IMR-90 (cell line): ENCODE measurements around the gene WDR45B. TPM values are rescaled to one million over a fixed set of nuclear protein-coding genes. Genes with fewer than 3 reads are reported as not detected.

Source experiments
- ATAC-seq: fragments of 200-7000 bp; cut with Tn5 transposase; 2 replicates; pipeline ENCODE4 v1.9.1; 2020; ENCODE audit warnings: low read depth, mild to moderate bottlenecking, moderate library complexity
- BruUV-seq: library from RNA; stranded (reverse); fragments of 400-500 nt; replicated peaks from 2 replicates; lab custom pipeline; 2021; lab: Mats Ljungman, UMichigan
- CTCF ChIA-PET: fragments of 300-600 bp; formaldehyde crosslinking; extraction: SDS; loops from one replicate; lab custom pipeline; 2021; ENCODE audit warnings: antibody characterized with exemption; lab: Yijun Ruan, JAX
- POLR2A ChIA-PET: fragments of 300-600 bp; sonication (Branson Sonifier 250); formaldehyde crosslinking; loops from one replicate; lab custom pipeline; 2022; ENCODE audit warnings: antibody characterized with exemption; ENCODE audit not compliant: unreplicated experiment; lab: Charles Lee
- DNase-seq: peaks from one replicate; pipeline ENCODE4 v3.0.0; 2013
- H2AFZ ChIP-seq: replicated peaks from 2 replicates; pipeline ENCODE3; 2013; ENCODE audit warnings: low read length, mild to moderate bottlenecking; ENCODE audit not compliant: poor library complexity
- H2AK5ac ChIP-seq: 2 replicates; pipeline ENCODE4 v1.6.1; 2013; ENCODE audit warnings: low read depth, low read length, inconsistent platforms
- H2AK9ac ChIP-seq: replicated peaks from 2 replicates; pipeline ENCODE3; 2013; ENCODE audit warnings: mild to moderate bottlenecking, low read depth, low read length, moderate library complexity; ENCODE audit not compliant: poor library complexity
- H2BK120ac ChIP-seq: 2 replicates; pipeline ENCODE4 v1.6.1; 2013; ENCODE audit warnings: low read depth, low read length, inconsistent platforms
- H2BK15ac ChIP-seq: 3 replicates; pipeline ENCODE4 v1.6.1; 2013; ENCODE audit warnings: low read depth, low read length, inconsistent platforms
- H2BK20ac ChIP-seq: 2 replicates; pipeline ENCODE4 v1.6.1; 2013; ENCODE audit warnings: low read depth, mild to moderate bottlenecking, inconsistent platforms, low read length, moderate library complexity
- H2BK5ac ChIP-seq: 2 replicates; pipeline ENCODE4 v1.6.1; 2013; ENCODE audit warnings: mild to moderate bottlenecking, low read depth, low read length, inconsistent platforms; ENCODE audit not compliant: poor library complexity, severe bottlenecking
- H3K14ac ChIP-seq: replicated peaks from 2 replicates; pipeline ENCODE4 v1.6.1; 2013; ENCODE audit warnings: low read depth, low read length, inconsistent platforms
- H3K18ac ChIP-seq: 2 replicates; pipeline ENCODE4 v1.6.1; 2013; ENCODE audit warnings: low read depth, low read length, control low read depth
- H3K23ac ChIP-seq: 2 replicates; pipeline ENCODE4 v1.6.1; 2013; ENCODE audit warnings: low read depth, low read length, inconsistent platforms
- H3K27ac ChIP-seq: 2 replicates; pipeline ENCODE4 v1.5.1; 2013; ENCODE audit warnings: mild to moderate bottlenecking, control low read depth, low read length; ENCODE audit not compliant: insufficient read depth
- H3K27me3 ChIP-seq: 2 replicates; pipeline ENCODE4 v1.6.1; 2013; ENCODE audit warnings: low read length; ENCODE audit not compliant: control insufficient read depth, insufficient read depth
- H3K36me3 ChIP-seq: 2 replicates; pipeline ENCODE4 v1.6.1; 2013; ENCODE audit warnings: low read length, mixed read lengths; ENCODE audit not compliant: control insufficient read depth, insufficient read depth
- H3K4ac ChIP-seq: 2 replicates; pipeline ENCODE4 v1.6.1; 2013; ENCODE audit warnings: low read depth, low read length, inconsistent platforms
- H3K4me1 ChIP-seq: 2 replicates; pipeline ENCODE4 v1.6.1; 2013; ENCODE audit warnings: low read length, mixed read lengths; ENCODE audit not compliant: control insufficient read depth, insufficient read depth
- H3K4me2 ChIP-seq: 2 replicates; pipeline ENCODE4 v1.6.1; 2013; ENCODE audit warnings: low read depth, mild to moderate bottlenecking, control low read depth, low read length, moderate library complexity
- H3K4me3 ChIP-seq: 2 replicates; pipeline ENCODE4 v1.5.1; 2013; ENCODE audit warnings: low read depth, mild to moderate bottlenecking, control low read depth, low read length, moderate library complexity; ENCODE audit not compliant: insufficient read depth
- H3K56ac ChIP-seq: 2 replicates; pipeline ENCODE4 v1.6.1; 2013; ENCODE audit warnings: low read length, inconsistent platforms; ENCODE audit not compliant: insufficient read depth; ENCODE audit errors: extremely low read depth
- H3K79me1 ChIP-seq, 2 experiments: 2 replicates each; pipeline ENCODE4 v1.6.1; 2013; ENCODE audit warnings: low read length in 2 of 2, inconsistent platforms in 1 of 2, low read depth in 1 of 2
- H3K9ac ChIP-seq: 2 replicates; pipeline ENCODE4 v1.6.1; 2013; ENCODE audit warnings: low read depth, low read length, control low read depth
- H3K9me1 ChIP-seq: 2 replicates; pipeline ENCODE4 v1.6.1; 2013; ENCODE audit warnings: low read length, inconsistent platforms; ENCODE audit not compliant: insufficient read depth
- H3K9me3 ChIP-seq: 2 replicates; pipeline ENCODE4 v1.6.1; 2013; ENCODE audit warnings: low read length; ENCODE audit not compliant: control insufficient read depth, insufficient read depth
- H4K20me1 ChIP-seq: 2 replicates; pipeline ENCODE4 v1.6.1; 2013; ENCODE audit warnings: low read length, inconsistent platforms; ENCODE audit not compliant: insufficient read depth
- H4K5ac ChIP-seq: 2 replicates; pipeline ENCODE4 v1.6.1; 2013; ENCODE audit warnings: mild to moderate bottlenecking, low read depth, low read length, control low read depth
- H4K8ac ChIP-seq, 2 experiments: 2 replicates each; pipeline ENCODE4 v1.6.1; 2013; ENCODE audit warnings: low read depth in 2 of 2, low read length in 2 of 2, control low read depth in 1 of 2, inconsistent platforms in 1 of 2
- H4K91ac ChIP-seq: 2 replicates; pipeline ENCODE4 v1.6.1; 2013; ENCODE audit warnings: low read depth, low read length, inconsistent platforms; ENCODE audit not compliant: insufficient read depth
- BHLHE40 ChIP-seq: fragments of 150-350 bp; IDR thresholded peaks from 2 replicates; pipeline ENCODE4 v1.6.1; 2016; ENCODE audit warnings: mild to moderate bottlenecking, low read depth, low read length
- CEBPB ChIP-seq: IDR thresholded peaks from 2 replicates; pipeline ENCODE4 v1.6.1; 2012; ENCODE audit warnings: low read depth, low read length, improper control_type of control experiment
- CHD1 ChIP-seq: IDR thresholded peaks from 2 replicates; pipeline ENCODE4 v1.6.1; 2012; ENCODE audit warnings: low read depth, low read length, improper control_type of control experiment
- FOS ChIP-seq: fragments of 150-350 bp; IDR thresholded peaks from 2 replicates; pipeline ENCODE4 v1.6.1; 2016; ENCODE audit warnings: low read depth, low read length
- MAZ ChIP-seq: IDR thresholded peaks from 2 replicates; pipeline ENCODE4 v1.6.1; 2012; ENCODE audit warnings: low read depth, mild to moderate bottlenecking, low read length, improper control_type of control experiment, moderate library complexity, borderline replicate concordance
- MXI1 ChIP-seq: IDR thresholded peaks from 2 replicates; pipeline ENCODE4 v1.6.1; 2012; ENCODE audit warnings: low read depth, mild to moderate bottlenecking, low read length, moderate library complexity, borderline replicate concordance
- RFX5 ChIP-seq: IDR thresholded peaks from 2 replicates; pipeline ENCODE4 v1.8.0; 2012; ENCODE audit warnings: low read depth, mild to moderate bottlenecking, low read length, moderate library complexity
- WGBS, 2 experiments: methylation state at CpG; one replicate each; pipeline versions ENCODE4 v1.1.5 to v1.1.7; 2013; ENCODE audit warnings: missing lambda C conversion rate in 2 of 2; ENCODE audit not compliant: insufficient read length in 1 of 2; ENCODE audit errors: extremely low coverage in 2 of 2; 5-methylcytosine and 5-hydroxymethylcytosine counted together
- dilution Hi-C: fragments of 300-500 bp; cut with HindIII; formaldehyde crosslinking; loops from one replicate; pipeline ENCODE4 v1.14.3; 2018; ENCODE audit warnings: low sequenced_read_pairs; ENCODE audit not compliant: unreplicated experiment
- in situ Hi-C: fragments of 300-500 bp; cut with MboI; formaldehyde crosslinking; loops from 3 replicates; pipeline ENCODE4 v1.14.3; 2019; ENCODE audit warnings: low sequenced_read_pairs, inconsistent platforms, mixed read lengths
- intact Hi-C: fragments of 100-400 bp; cut with micrococcal nuclease; formaldehyde crosslinking; loops from 2 replicates; pipeline ENCODE4 v1.10.0; 2022
- polyA plus RNA-seq, 3 experiments: library from polyadenylated mRNA; depleted of rRNA; stranded (reverse); fragments of >200 nt; gene quantifications; 2 replicates each; pipeline ENCODE4 v1.2.3, GENCODE V29; 2012; ENCODE audit warnings: low replicate concordance in 1 of 3
- total RNA-seq: library from RNA; depleted of rRNA; stranded (reverse); fragments of >200 nt; gene quantifications from 2 replicates; pipeline ENCODE4 v1.2.3, GENCODE V29; 2012
- TF ChIP-seq, protein P1 (sequence below): fragments of 150-350 bp; IDR thresholded peaks from 2 replicates; pipeline ENCODE4 v1.6.1; 2016; ENCODE audit warnings: low read depth, mild to moderate bottlenecking, low read length, moderate library complexity, borderline replicate concordance

The WDR45B gene
- total and polyA plus RNA-seq, 2 of the 4 experiments (the other 2 are of a cell fraction): 98.2 to 110 TPM

DNA sequence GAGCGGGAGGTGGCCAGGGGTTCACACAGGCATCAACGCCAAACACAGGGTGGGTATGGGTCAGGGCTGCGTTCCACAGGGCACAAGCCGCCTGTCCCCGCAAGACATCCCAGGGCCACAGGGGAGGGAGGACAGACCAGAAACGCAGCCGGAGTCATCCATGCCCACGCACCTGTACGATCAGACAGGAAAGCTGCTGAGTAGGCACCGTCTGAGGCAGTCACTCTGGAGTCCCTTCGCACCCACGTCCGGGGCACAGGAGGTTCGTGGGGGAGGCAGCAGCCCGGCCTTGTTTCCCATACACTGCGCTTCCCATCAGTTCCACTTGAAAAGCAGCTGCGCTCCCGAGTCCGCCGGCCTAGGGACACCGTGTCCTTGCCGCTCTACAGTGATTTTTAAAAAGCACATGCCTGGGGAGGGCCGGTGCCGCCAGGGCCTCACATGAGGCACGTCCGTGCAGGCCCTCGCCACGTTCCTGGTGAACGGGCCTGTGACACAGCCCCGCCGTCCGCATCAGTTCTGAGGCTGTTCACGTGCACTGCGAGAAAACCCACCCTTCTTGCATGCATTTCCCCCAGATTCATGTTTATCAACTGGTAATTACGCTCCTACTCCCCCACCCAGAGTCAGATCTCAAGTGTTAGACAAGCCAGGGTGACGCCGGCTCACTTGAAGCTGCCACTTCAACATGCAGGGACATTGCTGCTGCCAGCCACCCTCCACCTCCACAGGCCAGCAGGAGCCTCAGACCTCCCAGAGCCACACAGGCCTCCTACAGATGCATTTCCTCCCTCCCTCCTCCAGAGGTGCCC is 34.8 kb downstream of the WDR45B start:
- no peak overlapping the region for H3K14ac ChIP-seq
- no TSS peak for BruUV-seq
- WGBS, 2 experiments: 93% methylated on average over 30 of the region's 37 CpGs; no CpG with 5 or more reads in 1 of the 2 experiments
- no peak overlapping the region for H3K18ac ChIP-seq
- no peak overlapping the region for H2AK5ac ChIP-seq
- H3K4ac ChIP-seq: no peak overlapping the region
- no peak overlapping the region for H2BK20ac ChIP-seq
- H4K20me1 ChIP-seq: no peaks in the 10 kb centered on the region; the same call in 1 of the 2 replicates
- H3K4me2 ChIP-seq: no peak overlapping the region
- no peak overlapping the region for H3K27ac ChIP-seq
- no peak overlapping the region for H3K23ac ChIP-seq
- peaks cover 6 to 10% of the 10 kb centered on the region in 2 experiments; a peak in 2 of 4 replicates for H3K79me1 ChIP-seq
- H3K36me3 ChIP-seq: peaks cover 44% of the 10 kb centered on the region
- no peak overlapping the region for H3K56ac ChIP-seq
- TF ChIP-seq BHLHE40 (no peak), FOS (no peak), RFX5 (no peak), CHD1 (no peak), CEBPB (no peak), MXI1 (no peak), MAZ (no peak)
- TF ChIP-seq, protein P1, sequence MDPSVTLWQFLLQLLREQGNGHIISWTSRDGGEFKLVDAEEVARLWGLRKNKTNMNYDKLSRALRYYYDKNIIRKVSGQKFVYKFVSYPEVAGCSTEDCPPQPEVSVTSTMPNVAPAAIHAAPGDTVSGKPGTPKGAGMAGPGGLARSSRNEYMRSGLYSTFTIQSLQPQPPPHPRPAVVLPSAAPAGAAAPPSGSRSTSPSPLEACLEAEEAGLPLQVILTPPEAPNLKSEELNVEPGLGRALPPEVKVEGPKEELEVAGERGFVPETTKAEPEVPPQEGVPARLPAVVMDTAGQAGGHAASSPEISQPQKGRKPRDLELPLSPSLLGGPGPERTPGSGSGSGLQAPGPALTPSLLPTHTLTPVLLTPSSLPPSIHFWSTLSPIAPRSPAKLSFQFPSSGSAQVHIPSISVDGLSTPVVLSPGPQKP: no peak
- CTCF ChIA-PET: no interaction called here
- no peak overlapping the region for H4K8ac ChIP-seq
- ATAC-seq: no peak
- no peak overlapping the region for H2BK5ac ChIP-seq
- no peak overlapping the region for H4K91ac ChIP-seq
- no peaks in the 10 kb centered on the region for H3K9me3 ChIP-seq
- H3K27me3 ChIP-seq: no peaks in the 10 kb centered on the region
- in situ Hi-C loops (no loop called here), intact Hi-C loops (no loop called here), dilution Hi-C loops (no loop called here)
- no peak overlapping the region for H2BK15ac ChIP-seq
- H2BK120ac ChIP-seq: no peak overlapping the region
- no peak overlapping the region for H2AK9ac ChIP-seq
- no peak overlapping the region for H3K9ac ChIP-seq
- POLR2A ChIA-PET: no interaction called here
- H3K4me3 ChIP-seq: no peak overlapping the region
- peaks cover 3% of the 10 kb centered on the region for H3K4me1 ChIP-seq
- peak overlapping the region; percentile 33 for H2AFZ ChIP-seq
- no peak overlapping the region for H4K5ac ChIP-seq
- no peaks in the 10 kb centered on the region for H3K9me1 ChIP-seq
- no peak for DNase-seq
